ENCODE data around the gene CEP104.

CEP104 gene

DNA sequence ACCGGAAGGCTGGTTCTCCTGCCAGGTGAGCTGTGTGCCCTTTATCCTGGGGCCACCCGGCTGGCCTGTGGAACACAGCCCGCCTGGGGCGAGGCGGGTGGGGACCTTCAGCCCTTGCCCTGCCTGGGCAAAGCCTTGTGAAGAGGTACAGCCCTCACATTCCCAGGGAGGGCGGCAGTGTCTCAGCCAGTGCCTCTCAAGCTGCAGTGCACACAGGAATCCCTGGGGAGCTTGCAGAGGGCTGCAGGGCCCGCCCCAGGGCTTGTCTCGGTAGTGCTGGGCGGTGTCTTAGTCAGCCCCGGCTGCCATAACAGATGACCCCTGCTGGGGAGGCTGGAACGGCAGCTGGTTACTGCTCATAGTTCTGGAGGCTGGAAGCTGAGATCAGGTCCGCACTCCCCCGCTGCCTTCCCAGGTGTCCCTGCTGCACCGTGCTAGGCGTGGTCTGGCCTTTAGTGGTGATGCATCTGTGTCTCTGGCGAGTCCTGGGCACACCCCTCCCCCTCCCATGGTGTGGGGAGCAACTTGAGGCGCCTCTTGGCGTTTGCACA is 12.8 kb upstream of the CEP104 start:
- DNase-seq: no peak
- no peaks in the 10 kb centered on the region for H3K4me1 ChIP-seq (ENCODE audit: control insufficient read depth, insufficient read depth, low read length, poor library complexity, severe bottlenecking)
- H3K4me3 ChIP-seq (ENCODE audit: insufficient read depth, low read depth, low read length, poor library complexity, severe bottlenecking): no peak overlapping the region
- peaks cover 44% of the 10 kb centered on the region for H3K36me3 ChIP-seq (ENCODE audit: control insufficient read depth, insufficient read depth, low read length)
- H3K9me3 ChIP-seq (ENCODE audit: control insufficient read depth, low read length): no peaks in the 10 kb centered on the region
- no peaks in the 10 kb centered on the region for H3K27me3 ChIP-seq (replicated peaks; ENCODE audit: control insufficient read depth, insufficient read depth, low read length, poor library complexity, severe bottlenecking)
- no peak overlapping the region for H3K27ac ChIP-seq (ENCODE audit: insufficient read depth, low read length, poor library complexity, severe bottlenecking)

DNA sequence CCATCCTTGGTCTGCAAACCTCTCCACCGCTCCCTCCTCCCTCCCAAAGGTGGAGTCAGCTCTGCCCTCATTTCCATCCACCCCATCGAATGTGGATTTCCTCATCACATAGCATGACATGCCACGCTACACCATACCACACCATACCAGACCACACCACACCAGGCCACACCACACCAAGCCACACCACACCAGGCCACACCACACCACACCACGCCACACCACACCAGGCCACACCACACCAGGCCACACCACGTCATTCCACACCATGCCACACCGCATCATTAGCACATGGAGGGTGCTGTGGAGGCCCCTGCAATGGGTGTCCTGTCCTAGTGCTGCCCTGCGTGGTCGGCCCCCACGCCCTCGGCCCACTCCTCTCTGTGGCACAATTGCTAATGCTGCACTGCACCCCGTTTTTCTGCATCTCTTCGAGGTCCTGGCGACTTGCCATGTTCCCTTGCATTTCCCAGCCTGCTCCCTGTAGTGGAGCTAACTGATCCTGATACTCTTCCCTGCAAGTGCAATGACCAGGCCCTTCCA is 11.5 kb upstream of the CEP104 start:
- H3K4me1 ChIP-seq (ENCODE audit: control insufficient read depth, insufficient read depth, low read length, poor library complexity, severe bottlenecking): no peaks in the 10 kb centered on the region
- DNase-seq: no peak
- H3K36me3 ChIP-seq (ENCODE audit: control insufficient read depth, insufficient read depth, low read length): peaks cover 43% of the 10 kb centered on the region
- no peak overlapping the region for H3K27ac ChIP-seq (ENCODE audit: insufficient read depth, low read length, poor library complexity, severe bottlenecking)
- H3K9me3 ChIP-seq (ENCODE audit: control insufficient read depth, low read length): no peaks in the 10 kb centered on the region
- no peaks in the 10 kb centered on the region for H3K27me3 ChIP-seq (replicated peaks; ENCODE audit: control insufficient read depth, insufficient read depth, low read length, poor library complexity, severe bottlenecking)
- H3K4me3 ChIP-seq (ENCODE audit: insufficient read depth, low read depth, low read length, poor library complexity, severe bottlenecking): no peak overlapping the region

GRCh38 chr1:3865606-3866160 is 8.7 kb upstream of the CEP104 start:
- Histone ChIP-seq H3K27me3 (replicated peaks; ENCODE audit: control insufficient read depth, insufficient read depth, low read length, poor library complexity, severe bottlenecking) (no peaks in the 10 kb centered on the region), H3K4me1 (ENCODE audit: control insufficient read depth, insufficient read depth, low read length, poor library complexity, severe bottlenecking) (no peaks in the 10 kb centered on the region), H3K27ac (ENCODE audit: insufficient read depth, low read length, poor library complexity, severe bottlenecking) (no peak overlapping the region), H3K9me3 (ENCODE audit: control insufficient read depth, low read length) (no peaks in the 10 kb centered on the region), H3K4me3 (ENCODE audit: insufficient read depth, low read depth, low read length, poor library complexity, severe bottlenecking) (no peak overlapping the region), H3K36me3 (ENCODE audit: control insufficient read depth, insufficient read depth, low read length) (peaks cover 34% of the 10 kb centered on the region)
- DNase-seq: no peak

- Histone ChIP-seq H3K36me3 (ENCODE audit: control insufficient read depth, insufficient read depth, low read length) (peaks cover 30% of the 10 kb centered on the region), H3K4me3 (ENCODE audit: insufficient read depth, low read depth, low read length, poor library complexity, severe bottlenecking) (no peak overlapping the region), H3K9me3 (ENCODE audit: control insufficient read depth, low read length) (no peaks in the 10 kb centered on the region), H3K27me3 (replicated peaks; ENCODE audit: control insufficient read depth, insufficient read depth, low read length, poor library complexity, severe bottlenecking) (no peaks in the 10 kb centered on the region), H3K27ac (ENCODE audit: insufficient read depth, low read length, poor library complexity, severe bottlenecking) (no peak overlapping the region), H3K4me1 (ENCODE audit: control insufficient read depth, insufficient read depth, low read length, poor library complexity, severe bottlenecking) (no peaks in the 10 kb centered on the region)
- no peak for DNase-seq
Measured at GRCh38 chr1:3864884-3865283, 7.9 kb upstream of the CEP104 start.

GRCh38 chr1:3863231-3863935 is 6.4 kb upstream of the CEP104 start:
- peaks cover 18% of the 10 kb centered on the region for H3K36me3 ChIP-seq (ENCODE audit: control insufficient read depth, insufficient read depth, low read length)
- no peaks in the 10 kb centered on the region for H3K27me3 ChIP-seq (replicated peaks; ENCODE audit: control insufficient read depth, insufficient read depth, low read length, poor library complexity, severe bottlenecking)
- no peak overlapping the region for H3K27ac ChIP-seq (ENCODE audit: insufficient read depth, low read length, poor library complexity, severe bottlenecking)
- H3K4me3 ChIP-seq (ENCODE audit: insufficient read depth, low read depth, low read length, poor library complexity, severe bottlenecking): no peak overlapping the region
- H3K9me3 ChIP-seq (ENCODE audit: control insufficient read depth, low read length): no peaks in the 10 kb centered on the region
- peaks cover 3% of the 10 kb centered on the region for H3K4me1 ChIP-seq (ENCODE audit: control insufficient read depth, insufficient read depth, low read length, poor library complexity, severe bottlenecking)
- DNase-seq: no peak

- no peaks in the 10 kb centered on the region for H3K9me3 ChIP-seq (ENCODE audit: control insufficient read depth, low read length)
- H3K4me3 ChIP-seq (ENCODE audit: insufficient read depth, low read depth, low read length, poor library complexity, severe bottlenecking): peak overlapping the region; percentile 87
- no peak for DNase-seq
- H3K27ac ChIP-seq (ENCODE audit: insufficient read depth, low read length, poor library complexity, severe bottlenecking): no peak overlapping the region
- H3K4me1 ChIP-seq (ENCODE audit: control insufficient read depth, insufficient read depth, low read length, poor library complexity, severe bottlenecking): peaks cover 20% of the 10 kb centered on the region
- peaks cover 4% of the 10 kb centered on the region for H3K36me3 ChIP-seq (ENCODE audit: control insufficient read depth, insufficient read depth, low read length)
- no peaks in the 10 kb centered on the region for H3K27me3 ChIP-seq (replicated peaks; ENCODE audit: control insufficient read depth, insufficient read depth, low read length, poor library complexity, severe bottlenecking)
Measured at GRCh38 chr1:3858231-3858981, 1.4 kb upstream of the CEP104 start.

DNA sequence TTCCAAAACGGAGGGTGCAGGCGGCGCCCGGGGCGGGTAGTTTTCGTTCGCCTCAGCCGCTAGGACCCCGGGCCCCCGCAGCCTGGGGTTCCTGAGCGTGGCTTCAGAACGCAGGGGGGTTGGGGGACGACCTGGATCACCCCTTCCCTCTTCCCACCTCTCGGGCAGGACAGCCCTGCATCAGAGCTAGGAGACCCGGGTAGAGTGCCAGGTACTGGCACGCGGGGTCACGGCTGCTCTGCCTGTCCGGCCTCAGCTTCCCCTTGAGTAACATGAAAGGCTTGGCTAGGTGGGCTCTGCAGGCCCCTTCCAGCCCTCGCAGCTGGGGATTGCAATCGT is 749 bp upstream of the CEP104 start:
- peak overlapping the region; percentile 71 for H3K27ac ChIP-seq (ENCODE audit: insufficient read depth, low read length, poor library complexity, severe bottlenecking)
- H3K4me3 ChIP-seq (ENCODE audit: insufficient read depth, low read depth, low read length, poor library complexity, severe bottlenecking): peak overlapping the region; percentile 87
- no peak for DNase-seq

GRCh38 chr1:3852711-3853485 is 4.1 kb downstream of the CEP104 start:
- H3K4me3 ChIP-seq (ENCODE audit: insufficient read depth, low read depth, low read length, poor library complexity, severe bottlenecking): no peak overlapping the region
- H3K27me3 ChIP-seq (replicated peaks; ENCODE audit: control insufficient read depth, insufficient read depth, low read length, poor library complexity, severe bottlenecking): no peaks in the 10 kb centered on the region
- H3K27ac ChIP-seq (ENCODE audit: insufficient read depth, low read length, poor library complexity, severe bottlenecking): no peak overlapping the region
- peaks cover 19% of the 10 kb centered on the region for H3K36me3 ChIP-seq (ENCODE audit: control insufficient read depth, insufficient read depth, low read length)
- no peak for DNase-seq
- no peaks in the 10 kb centered on the region for H3K9me3 ChIP-seq (ENCODE audit: control insufficient read depth, low read length)
- peaks cover 13% of the 10 kb centered on the region for H3K4me1 ChIP-seq (ENCODE audit: control insufficient read depth, insufficient read depth, low read length, poor library complexity, severe bottlenecking)

More for the DNA sequence above, 749 bp upstream of the CEP104 start:
- Histone ChIP-seq H3K36me3 (ENCODE audit: control insufficient read depth, insufficient read depth, low read length) (peaks cover 4% of the 10 kb centered on the region), H3K4me1 (ENCODE audit: control insufficient read depth, insufficient read depth, low read length, poor library complexity, severe bottlenecking) (peaks cover 20% of the 10 kb centered on the region), H3K9me3 (ENCODE audit: control insufficient read depth, low read length) (no peaks in the 10 kb centered on the region), H3K27me3 (replicated peaks; ENCODE audit: control insufficient read depth, insufficient read depth, low read length, poor library complexity, severe bottlenecking) (no peaks in the 10 kb centered on the region)

GRCh38 chr1:3852091-3852490 is 4.9 kb downstream of the CEP104 start:
- H3K27ac ChIP-seq (ENCODE audit: insufficient read depth, low read length, poor library complexity, severe bottlenecking): no peak overlapping the region
- no peak for DNase-seq
- peaks cover 10% of the 10 kb centered on the region for H3K4me1 ChIP-seq (ENCODE audit: control insufficient read depth, insufficient read depth, low read length, poor library complexity, severe bottlenecking)
- no peaks in the 10 kb centered on the region for H3K27me3 ChIP-seq (replicated peaks; ENCODE audit: control insufficient read depth, insufficient read depth, low read length, poor library complexity, severe bottlenecking)
- peaks cover 26% of the 10 kb centered on the region for H3K36me3 ChIP-seq (ENCODE audit: control insufficient read depth, insufficient read depth, low read length)
- no peak overlapping the region for H3K4me3 ChIP-seq (ENCODE audit: insufficient read depth, low read depth, low read length, poor library complexity, severe bottlenecking)
- no peaks in the 10 kb centered on the region for H3K9me3 ChIP-seq (ENCODE audit: control insufficient read depth, low read length)
